Psoas muscle (tissue), 8 donors: ENCODE results near the gene CSTB. TPM values are rescaled to one million over a fixed set of nuclear protein-coding genes. Genes with fewer than 3 reads are reported as not detected.
A peak's percentile ranks its signal among the peaks of the same experiment; 100 is the strongest.

ENCODE experiments used
- ATAC-seq, 4 donors: fragments of 200-7000 bp; cut with Tn5 transposase; one replicate each; pipeline ENCODE4 v1.9.1; 2020; ENCODE audit warnings: moderate library complexity in 3 of 4, mild to moderate bottlenecking in 2 of 4
- DNase-seq, 2 donors: peaks; one replicate each; pipeline ENCODE4 v3.0.0-alpha.2; 2020
- H3K27ac ChIP-seq: fragments of 200-600 bp; one replicate; pipeline ENCODE4 v1.8.0; 2022
- H3K27me3 ChIP-seq, 3 donors: fragments of 200-600 bp in 1 of 3; one replicate each; pipeline versions ENCODE4 v1.6.1 to v1.8.0; 2013 to 2022; ENCODE audit warnings: low read length in 2 of 3, mild to moderate bottlenecking in 2 of 3, moderate library complexity in 1 of 3; ENCODE audit not compliant: insufficient read depth in 3 of 3
- H3K36me3 ChIP-seq, 2 donors: fragments of 200-600 bp in 1 of 2; one replicate each; pipeline versions ENCODE4 v1.6.1 to v1.8.0; 2013 to 2022; ENCODE audit warnings: low read depth in 1 of 2, mild to moderate bottlenecking in 1 of 2, moderate library complexity in 1 of 2; ENCODE audit not compliant: insufficient read depth in 1 of 2
- H3K4me1 ChIP-seq: fragments of 200-600 bp; one replicate; pipeline ENCODE4 v1.8.0; 2022
- H3K4me3 ChIP-seq: fragments of 200-600 bp; one replicate; pipeline ENCODE4 v1.8.0; 2022; ENCODE audit warnings: mild to moderate bottlenecking
- H3K9me3 ChIP-seq: fragments of 200-600 bp; one replicate; pipeline ENCODE4 v1.8.0; 2022
- CTCF ChIP-seq: fragments of 200-600 bp; IDR thresholded peaks from one replicate; pipeline ENCODE4 v1.8.0; 2022; ENCODE audit warnings: antibody characterized with exemption
- WGBS, 3 donors: extraction: QIAGEN DNeasy Blood & Tissue Kit; methylation state at CpG; one replicate each; pipeline versions ENCODE4 v1.1.6 to v1.1.7; 2013; 5-methylcytosine and 5-hydroxymethylcytosine counted together
- intact Hi-C, 2 donors: fragments of 100-400 bp; cut with DNase I; formaldehyde crosslinking; loops; one replicate each; pipeline versions ENCODE4 v1.11.0 to v1.14.2; 2022
- polyA plus RNA-seq, 3 donors: library from polyadenylated mRNA; stranded (reverse); fragments of 200-250 nt; gene quantifications; one replicate each; pipeline ENCODE4 v1.2.3, GENCODE V29; 2013
- total RNA-seq, 4 donors: library from RNA; stranded (reverse); fragmentation: NEBNext Ultra II Directional in 2 of 4; extraction: Animal tissue kit (Norgen Biotek cat#: 25700) in 2 of 4; gene quantifications; one replicate each; pipeline versions ENCODE4 v1.2.1 to v1.2.4, GENCODE V29; 2021 to 2023
- donor health status: healthy with polysubstance abuse.
- donor health status: DM: no; HTN: no; CAD: no; lungs with moderate emphysema.
- donor health status: Bipolar disorder and iron deficiency.
- donor health status: healthy.
- donor health status: DM: yes; HTN: yes; CAD: no.
- donor health status: DM: no; HTN: no; CAD: no.
- donor health status: DM: no; HTN: no; CAD: no.
- donor health status: DM: yes; HTN: yes; CAD: no.

Gene CSTB
- total and polyA plus RNA-seq, 7 donors = 16.0 to 35.2 (median 21.3) TPM

- peaks cover 0 to 7% of the 10 kb centered on the region in 2 donors for H3K36me3 ChIP-seq
- intact Hi-C loops = loop anchor here (1.0 to 10.0 kb wide), 7 partner anchors 52 to 165 kb away; partner anchors contain the start of gene AGPAT3 (in 1 of the 2)
- H3K4me1 ChIP-seq = peaks cover 19% of the 10 kb centered on the region
- TF ChIP-seq CTCF = peak; percentile 96
- DNase-seq (peak; percentile 90 to 95), ATAC-seq (peak; percentile 83 to 89 (median 86))
- H3K27ac ChIP-seq = no peak overlapping the region
- H3K4me3 ChIP-seq = peak overlapping the region; percentile 39
- no peaks in the 10 kb centered on the region for H3K9me3 ChIP-seq
- no peaks in the 10 kb centered on the region for H3K27me3 ChIP-seq
- 14 to 20% (median 19%) methylated on average over 22 to 23 of the region's 23 CpGs for WGBS, 3 donors
These were observed 34.6 kb upstream of the CSTB start for GRCh38 chr21:43810505-43811261.

- Histone ChIP-seq H3K36me3 (peaks cover 0 to 9% of the 10 kb centered on the region in 2 donors), H3K27ac (no peak overlapping the region), H3K4me1 (peaks cover 19% of the 10 kb centered on the region), H3K4me3 (no peak overlapping the region), H3K9me3 (no peaks in the 10 kb centered on the region), H3K27me3 (no peaks in the 10 kb centered on the region)
- TF ChIP-seq CTCF = no peak
- DNase-seq = no peak
- WGBS, 3 donors = 60 to 70% (median 66%) methylated on average over 24 to 26 of the region's 26 CpGs
- intact Hi-C loops = loop anchor here (1.0 to 10.0 kb wide), 7 partner anchors 53 to 165 kb away; partner anchors contain the start of gene AGPAT3 (in 1 of the 2)
- no peak for ATAC-seq
These were observed 33.9 kb upstream of the CSTB start for GRCh38 chr21:43809853-43810504.

- Histone ChIP-seq H3K4me3 (no peak overlapping the region), H3K4me1 (peaks cover 19% of the 10 kb centered on the region), H3K27ac (no peak overlapping the region), H3K9me3 (no peaks in the 10 kb centered on the region), H3K27me3 (no peaks in the 10 kb centered on the region), H3K36me3 (peaks cover 0 to 10% of the 10 kb centered on the region in 2 donors)
- WGBS, 3 donors = 72 to 75% (median 74%) methylated on average over 16 of the region's 16 CpGs
- intact Hi-C loops = no loop called here
- ATAC-seq (no peak), DNase-seq (no peak)
- no peak for TF ChIP-seq CTCF
These were observed 33.3 kb upstream of the CSTB start for GRCh38 chr21:43809346-43809799.

- 82 to 89% (median 86%) methylated on average over 22 of the region's 22 CpGs for WGBS, 3 donors
- Histone ChIP-seq H3K27ac (no peak overlapping the region), H3K4me3 (no peak overlapping the region), H3K27me3 (no peaks in the 10 kb centered on the region), H3K9me3 (no peaks in the 10 kb centered on the region), H3K36me3 (peaks cover 0 to 15% of the 10 kb centered on the region in 2 donors), H3K4me1 (peaks cover 19% of the 10 kb centered on the region)
- ATAC-seq (no peak), DNase-seq (no peak)
- TF ChIP-seq CTCF = no peak
- intact Hi-C loops = no loop called here
These were observed 32.7 kb upstream of the CSTB start for GRCh38 chr21:43808832-43809251.
